Measurements from ENCODE around the gene WIPI1. TPM values are rescaled to one million over a fixed set of nuclear protein-coding genes. Genes with fewer than 3 reads are reported as not detected.
A peak's percentile ranks its signal among the peaks of the same experiment; 100 is the strongest.

The WIPI1 gene
- total and polyA plus RNA-seq, 4 experiments from 2014 or later, result 4.4 to 12.3 (median 9.9) TPM

GRCh38 chr17:68461122-68461539 is 3.8 kb upstream of the WIPI1 start:
- H3K36me3 ChIP-seq (ENCODE audit: insufficient read depth, low read length), result no peaks in the 10 kb centered on the region
- CTCF ChIA-PET (ENCODE audit: partially characterized antibody), result interaction anchor here (0.9 to 9.3 kb wide), 7 partner anchors 15 to 502 kb away, joined by 3 to 142 read pairs (median 6); no protein-coding TSS in a partner anchor
- peak overlapping the region in 3 of 8 donors; percentile 6 to 66 (median 65) for H3K4me3 Mint-ChIP-seq
- intact Hi-C loops (cut with micrococcal nuclease), result loop anchor here (10.0 kb wide), 3 partner anchors 46 to 746 kb away; partner anchors contain the start of gene NOL11
- POLR2A ChIA-PET (ENCODE audit: partially characterized antibody), result interaction anchor here (1.0 to 8.9 kb wide), 9 partner anchors 22 to 289 kb away, joined by 3 to 107 read pairs (median 6); partner anchors contain the start of genes AMZ2, ARSG and SLC16A6
- no peaks in the 10 kb centered on the region for H3K9me3 ChIP-seq (ENCODE audit: control insufficient read depth in 1 of 2, low read length in 2 of 2)
- H3K27me3 ChIP-seq (ENCODE audit: insufficient read depth, low read length), result no peaks in the 10 kb centered on the region
- H3K9me3 Mint-ChIP-seq, result no peaks in the 10 kb centered on the region
- H3K4me1 Mint-ChIP-seq, result peaks cover 42 to 66% (median 51%) of the 10 kb centered on the region in 4 donors
- H3K4me1 ChIP-seq (ENCODE audit: insufficient read depth, low read length), result peaks cover 55% of the 10 kb centered on the region
- H3K27me3 Mint-ChIP-seq, result no peaks in the 10 kb centered on the region
- H3K36me3 Mint-ChIP-seq, result no peaks in the 10 kb centered on the region
- no peak overlapping the region for H3K4me3 ChIP-seq (ENCODE audit: low read length in 2 of 2)
- H3K27ac ChIP-seq (ENCODE audit: low read depth, low read length), result peak overlapping the region; percentile 53
- DNase-seq, result no peak
- H3K27ac Mint-ChIP-seq, result peak overlapping the region in 6 of 7 donors; percentile 31 to 94 (median 92)

GRCh38 chr17:68460715-68461114 is 3.4 kb upstream of the WIPI1 start:
- Mint-ChIP-seq H3K4me1 (peaks cover 40 to 67% (median 53%) of the 10 kb centered on the region in 4 donors), H3K36me3 (no peaks in the 10 kb centered on the region), H3K27me3 (no peaks in the 10 kb centered on the region), H3K9me3 (no peaks in the 10 kb centered on the region), H3K4me3 (peak overlapping the region in 7 of 8 donors; percentile 1 to 66 (median 47)), H3K27ac (peak overlapping the region; percentile 31 to 94 (median 91))
- ChIA-PET POLR2A (ENCODE audit: partially characterized antibody) (interaction anchor here (0.7 to 8.9 kb wide), 11 partner anchors 21 to 288 kb away, joined by 3 to 107 read pairs (median 5); partner anchors contain the start of genes AMZ2, ARSG and SLC16A6), CTCF (ENCODE audit: partially characterized antibody) (interaction anchor here (0.7 to 9.3 kb wide), 10 partner anchors 15 to 501 kb away, joined by 3 to 142 read pairs (median 3); no protein-coding TSS in a partner anchor)
- Histone ChIP-seq H3K4me1 (ENCODE audit: insufficient read depth, low read length) (peaks cover 59% of the 10 kb centered on the region), H3K36me3 (ENCODE audit: insufficient read depth, low read length) (no peaks in the 10 kb centered on the region), H3K4me3 (ENCODE audit: low read length in 2 of 2) (no peak overlapping the region), H3K27me3 (ENCODE audit: insufficient read depth, low read length) (no peaks in the 10 kb centered on the region), H3K9me3 (ENCODE audit: control insufficient read depth in 1 of 2, low read length in 2 of 2) (no peaks in the 10 kb centered on the region), H3K27ac (ENCODE audit: low read depth, low read length) (peak overlapping the region; percentile 53)
- DNase-seq, result peak; percentile 69 to 75 (median 71)
- intact Hi-C loops (cut with micrococcal nuclease), result loop anchor here (10.0 kb wide), 3 partner anchors 46 to 746 kb away; partner anchors contain the start of gene NOL11

- no peaks in the 10 kb centered on the region for H3K9me3 ChIP-seq (ENCODE audit: control insufficient read depth in 1 of 2, low read length in 2 of 2)
- Mint-ChIP-seq H3K27ac (peak overlapping the region; percentile 31 to 94 (median 91)), H3K9me3 (no peaks in the 10 kb centered on the region), H3K4me3 (peak overlapping the region in 5 of 8 donors; percentile 17 to 65 (median 48)), H3K27me3 (no peaks in the 10 kb centered on the region), H3K4me1 (peaks cover 40 to 68% (median 53%) of the 10 kb centered on the region in 4 donors), H3K36me3 (no peaks in the 10 kb centered on the region)
- H3K27me3 ChIP-seq (ENCODE audit: insufficient read depth, low read length), result no peaks in the 10 kb centered on the region
- peak in 1 of 5 donors; percentile 35 for DNase-seq
- peaks cover 63% of the 10 kb centered on the region for H3K4me1 ChIP-seq (ENCODE audit: insufficient read depth, low read length)
- H3K36me3 ChIP-seq (ENCODE audit: insufficient read depth, low read length), result no peaks in the 10 kb centered on the region
- POLR2A ChIA-PET (ENCODE audit: partially characterized antibody), result interaction anchor here (0.6 to 8.9 kb wide), 11 partner anchors 21 to 288 kb away, joined by 3 to 107 read pairs (median 5); partner anchors contain the start of genes AMZ2, ARSG and SLC16A6
- intact Hi-C loops (cut with micrococcal nuclease), result loop anchor here (10.0 kb wide), 3 partner anchors 45 to 745 kb away; partner anchors contain the start of gene NOL11
- CTCF ChIA-PET (ENCODE audit: partially characterized antibody), result interaction anchor here (0.7 to 9.3 kb wide), 10 partner anchors 14 to 501 kb away, joined by 3 to 142 read pairs (median 3); no protein-coding TSS in a partner anchor
- peak overlapping the region; percentile 53 for H3K27ac ChIP-seq (ENCODE audit: low read depth, low read length)
- H3K4me3 ChIP-seq (ENCODE audit: low read length in 2 of 2), result peak overlapping the region in 1 of 2 donors; percentile 38
Measured at GRCh38 chr17:68460146-68460545, 2.9 kb upstream of the WIPI1 start.

GRCh38 chr17:68459037-68459639 is 1.8 kb upstream of the WIPI1 start:
- intact Hi-C loops (cut with micrococcal nuclease), result no loop called here
- H3K9me3 Mint-ChIP-seq, result no peaks in the 10 kb centered on the region
- H3K27ac ChIP-seq (ENCODE audit: low read depth, low read length), result no peak overlapping the region
- DNase-seq, result no peak
- POLR2A ChIA-PET (ENCODE audit: partially characterized antibody), result interaction anchor here (1.2 to 8.9 kb wide), 12 partner anchors 20 to 572 kb away, joined by 3 to 107 read pairs (median 14); partner anchors contain the start of genes AMZ2, ARSG and SLC16A6
- H3K27me3 ChIP-seq (ENCODE audit: insufficient read depth, low read length), result no peaks in the 10 kb centered on the region
- CTCF ChIA-PET (ENCODE audit: partially characterized antibody), result interaction anchor here (0.8 to 9.3 kb wide), 9 partner anchors 9 to 408 kb away, joined by 3 to 142 read pairs (median 4); no protein-coding TSS in a partner anchor
- H3K9me3 ChIP-seq (ENCODE audit: control insufficient read depth in 1 of 2, low read length in 2 of 2), result no peaks in the 10 kb centered on the region
- peaks cover 63% of the 10 kb centered on the region for H3K4me1 ChIP-seq (ENCODE audit: insufficient read depth, low read length)
- H3K4me1 Mint-ChIP-seq, result peaks cover 40 to 68% (median 53%) of the 10 kb centered on the region in 4 donors
- H3K36me3 Mint-ChIP-seq, result no peaks in the 10 kb centered on the region
- no peaks in the 10 kb centered on the region for H3K36me3 ChIP-seq (ENCODE audit: insufficient read depth, low read length)
- H3K4me3 ChIP-seq (ENCODE audit: low read length in 2 of 2), result no peak overlapping the region
- H3K27ac Mint-ChIP-seq, result peak overlapping the region; percentile 30 to 86 (median 82)
- no peaks in the 10 kb centered on the region for H3K27me3 Mint-ChIP-seq
- peak overlapping the region in 4 of 8 donors; percentile 26 to 61 (median 36) for H3K4me3 Mint-ChIP-seq

- intact Hi-C loops (cut with micrococcal nuclease), result no loop called here
- CTCF ChIA-PET (ENCODE audit: partially characterized antibody), result interaction anchor here (0.6 to 9.3 kb wide), 14 partner anchors 9 to 418 kb away, joined by 3 to 142 read pairs (median 4); no protein-coding TSS in a partner anchor
Measured at GRCh38 chr17:68458260-68459036, 1.2 kb upstream of the WIPI1 start.

GRCh38 chr17:68457539-68458259 is 403 bp upstream of the WIPI1 start:
- Histone ChIP-seq H3K4me3 (ENCODE audit: low read length in 2 of 2) (peak overlapping the region; percentile 34 to 57), H3K27me3 (ENCODE audit: insufficient read depth, low read length) (no peaks in the 10 kb centered on the region), H3K9me3 (ENCODE audit: control insufficient read depth in 1 of 2, low read length in 2 of 2) (no peaks in the 10 kb centered on the region), H3K27ac (ENCODE audit: low read depth, low read length) (peak overlapping the region; percentile 64), H3K36me3 (ENCODE audit: insufficient read depth, low read length) (no peaks in the 10 kb centered on the region), H3K4me1 (ENCODE audit: insufficient read depth, low read length) (peaks cover 60% of the 10 kb centered on the region)
- peak overlapping the region; percentile 76 to 92 (median 86) for H3K4me3 Mint-ChIP-seq
- H3K27me3 Mint-ChIP-seq, result no peaks in the 10 kb centered on the region
- H3K4me1 Mint-ChIP-seq, result peaks cover 36 to 66% (median 49%) of the 10 kb centered on the region in 4 donors
- H3K36me3 Mint-ChIP-seq, result peaks cover 0 to 2% of the 10 kb centered on the region in 2 donors
- CTCF ChIA-PET (ENCODE audit: partially characterized antibody), result interaction anchor here (0.6 to 9.3 kb wide), 17 partner anchors 9 to 417 kb away, joined by 3 to 142 read pairs (median 4); no protein-coding TSS in a partner anchor
- DNase-seq, result peak; percentile 97 to 99 (median 99)
- H3K9me3 Mint-ChIP-seq, result no peaks in the 10 kb centered on the region
- peak overlapping the region; percentile 85 to 97 (median 95) for H3K27ac Mint-ChIP-seq
- intact Hi-C loops (cut with micrococcal nuclease), result loop anchor here (1.0 to 2.0 kb wide), 5 partner anchors 21 to 421 kb away; partner anchors contain the start of gene PRKAR1A
- POLR2A ChIA-PET (ENCODE audit: partially characterized antibody), result interaction anchor here (0.6 to 8.9 kb wide), 26 partner anchors 18 to 633 kb away, joined by 3 to 107 read pairs (median 5); partner anchors contain the start of genes AMZ2, ARSG, BPTF and PRKAR1A

More at GRCh38 chr17:68458260-68459036, 1.2 kb upstream of the WIPI1 start:
- Histone ChIP-seq H3K4me1 (ENCODE audit: insufficient read depth, low read length) (peaks cover 63% of the 10 kb centered on the region), H3K4me3 (ENCODE audit: low read length in 2 of 2) (peak overlapping the region; percentile 34 to 57), H3K9me3 (ENCODE audit: control insufficient read depth in 1 of 2, low read length in 2 of 2) (no peaks in the 10 kb centered on the region), H3K27ac (ENCODE audit: low read depth, low read length) (peak overlapping the region; percentile 64), H3K27me3 (ENCODE audit: insufficient read depth, low read length) (no peaks in the 10 kb centered on the region), H3K36me3 (ENCODE audit: insufficient read depth, low read length) (no peaks in the 10 kb centered on the region)
- Mint-ChIP-seq H3K27ac (peak overlapping the region; percentile 85 to 97 (median 95)), H3K9me3 (no peaks in the 10 kb centered on the region), H3K36me3 (no peaks in the 10 kb centered on the region), H3K4me1 (peaks cover 40 to 68% (median 53%) of the 10 kb centered on the region in 4 donors), H3K4me3 (peak overlapping the region; percentile 76 to 92 (median 86)), H3K27me3 (no peaks in the 10 kb centered on the region)
- POLR2A ChIA-PET (ENCODE audit: partially characterized antibody), result interaction anchor here (0.9 to 8.9 kb wide), 23 partner anchors 19 to 571 kb away, joined by 3 to 107 read pairs (median 5); partner anchors contain the start of genes AMZ2, ARSG, PRKAR1A and SLC16A6
- no peak for DNase-seq

Data from CD4-positive, alpha-beta memory T cell (primary cell).